Duodenal mucosa (tissue), 2 donors: Measurements from ENCODE around the gene PCYOX1L.

Source experiments
- H3K27ac ChIP-seq: one replicate; pipeline ENCODE4 v1.7.0; 2013; ENCODE audit warnings: low read depth, low read length
- H3K27me3 ChIP-seq, 2 donors: one replicate each; pipeline ENCODE4 v1.7.0; 2013; ENCODE audit warnings: low read length in 2 of 2, control low read depth in 1 of 2; ENCODE audit not compliant: insufficient read depth in 2 of 2, control insufficient read depth in 1 of 2
- H3K36me3 ChIP-seq, 2 donors: one replicate each; pipeline ENCODE4 v1.7.0; 2013; ENCODE audit warnings: low read length in 2 of 2, control low read depth in 1 of 2; ENCODE audit not compliant: insufficient read depth in 2 of 2, control insufficient read depth in 1 of 2
- H3K4me1 ChIP-seq, 2 donors: one replicate each; pipeline ENCODE4 v1.7.0; 2013; ENCODE audit warnings: low read length in 2 of 2, control low read depth in 1 of 2; ENCODE audit not compliant: insufficient read depth in 2 of 2, control insufficient read depth in 1 of 2
- H3K4me3 ChIP-seq, 2 donors: one replicate each; pipeline ENCODE4 v1.7.0; 2013; ENCODE audit warnings: low read length in 2 of 2, low read depth in 1 of 2
- H3K9ac ChIP-seq, 2 donors: one replicate each; pipeline ENCODE4 v1.7.0; 2013; ENCODE audit warnings: low read length in 2 of 2, low read depth in 1 of 2
- H3K9me3 ChIP-seq, 2 donors: one replicate each; pipeline ENCODE4 v1.7.0; 2013; ENCODE audit warnings: low read length in 2 of 2, control low read depth in 1 of 2; ENCODE audit not compliant: control insufficient read depth in 1 of 2

Gene PCYOX1L

GRCh38 chr5:149365418-149365817, 7.6 kb downstream of the PCYOX1L start:
- Histone ChIP-seq H3K4me3 (no peak overlapping the region), H3K27me3 (no peaks in the 10 kb centered on the region), H3K9me3 (no peaks in the 10 kb centered on the region), H3K36me3 (no peaks in the 10 kb centered on the region), H3K27ac (no peak overlapping the region), H3K9ac (no peak overlapping the region), H3K4me1 (peaks cover 0 to 3% of the 10 kb centered on the region in 2 donors)

GRCh38 chr5:149366169-149366729, 8.4 kb downstream of the PCYOX1L start:
- no peak overlapping the region for H3K4me3 ChIP-seq
- no peaks in the 10 kb centered on the region for H3K9me3 ChIP-seq
- H3K36me3 ChIP-seq: no peaks in the 10 kb centered on the region
- peaks cover 0 to 3% of the 10 kb centered on the region in 2 donors for H3K4me1 ChIP-seq
- H3K27ac ChIP-seq: no peak overlapping the region
- H3K9ac ChIP-seq: no peak overlapping the region
- no peaks in the 10 kb centered on the region for H3K27me3 ChIP-seq

GRCh38 chr5:149367249-149367971, 9.6 kb downstream of the PCYOX1L start:
- no peaks in the 10 kb centered on the region for H3K9me3 ChIP-seq
- no peak overlapping the region for H3K4me3 ChIP-seq
- H3K27ac ChIP-seq: no peak overlapping the region
- H3K4me1 ChIP-seq: peaks cover 0 to 3% of the 10 kb centered on the region in 2 donors
- no peak overlapping the region for H3K9ac ChIP-seq
- no peaks in the 10 kb centered on the region for H3K27me3 ChIP-seq
- H3K36me3 ChIP-seq: no peaks in the 10 kb centered on the region

GRCh38 chr5:149367972-149368645, 10.3 kb downstream of the PCYOX1L start:
- Histone ChIP-seq H3K4me3 (no peak overlapping the region), H3K4me1 (peaks cover 0 to 3% of the 10 kb centered on the region in 2 donors), H3K9me3 (no peaks in the 10 kb centered on the region), H3K9ac (no peak overlapping the region), H3K27me3 (no peaks in the 10 kb centered on the region), H3K36me3 (no peaks in the 10 kb centered on the region), H3K27ac (no peak overlapping the region)

- peaks cover 0 to 3% of the 10 kb centered on the region in 2 donors for H3K4me1 ChIP-seq
- no peaks in the 10 kb centered on the region for H3K27me3 ChIP-seq
- H3K9me3 ChIP-seq: no peaks in the 10 kb centered on the region
- H3K9ac ChIP-seq: no peak overlapping the region
- H3K27ac ChIP-seq: no peak overlapping the region
- H3K4me3 ChIP-seq: no peak overlapping the region
- H3K36me3 ChIP-seq: no peaks in the 10 kb centered on the region
Observed at GRCh38 chr5:149370878-149371277, 13.0 kb downstream of the PCYOX1L start.

GRCh38 chr5:149371296-149371962, 13.6 kb downstream of the PCYOX1L start:
- H3K4me3 ChIP-seq: no peak overlapping the region
- no peaks in the 10 kb centered on the region for H3K9me3 ChIP-seq
- H3K27ac ChIP-seq: no peak overlapping the region
- no peak overlapping the region for H3K9ac ChIP-seq
- peaks cover 0 to 3% of the 10 kb centered on the region in 2 donors for H3K4me1 ChIP-seq
- H3K36me3 ChIP-seq: no peaks in the 10 kb centered on the region
- H3K27me3 ChIP-seq: no peaks in the 10 kb centered on the region

- no peak overlapping the region for H3K27ac ChIP-seq
Observed at GRCh38 chr5:149372076-149372795, 14.4 kb downstream of the PCYOX1L start.

GRCh38 chr5:149372932-149373331, 15.1 kb downstream of the PCYOX1L start:
- Histone ChIP-seq H3K36me3 (no peaks in the 10 kb centered on the region), H3K4me1 (no peaks in the 10 kb centered on the region), H3K9me3 (no peaks in the 10 kb centered on the region), H3K9ac (no peak overlapping the region), H3K27ac (no peak overlapping the region), H3K4me3 (no peak overlapping the region), H3K27me3 (no peaks in the 10 kb centered on the region)

More at GRCh38 chr5:149372076-149372795, 14.4 kb downstream of the PCYOX1L start:
- Histone ChIP-seq H3K4me1 (peaks cover 0 to 2% of the 10 kb centered on the region in 2 donors), H3K27me3 (no peaks in the 10 kb centered on the region), H3K9me3 (no peaks in the 10 kb centered on the region), H3K4me3 (no peak overlapping the region), H3K9ac (no peak overlapping the region), H3K36me3 (no peaks in the 10 kb centered on the region)

GRCh38 chr5:149374303-149374702, 16.5 kb downstream of the PCYOX1L start:
- Histone ChIP-seq H3K4me3 (no peak overlapping the region), H3K4me1 (no peaks in the 10 kb centered on the region), H3K9ac (no peak overlapping the region), H3K36me3 (no peaks in the 10 kb centered on the region), H3K27me3 (no peaks in the 10 kb centered on the region), H3K27ac (no peak overlapping the region), H3K9me3 (no peaks in the 10 kb centered on the region)
